WTC11 (cell line): Measurements from ENCODE around the gene ROPN1.

Source experiments
- CTCF ChIP-seq: fragments of 200-600 bp; IDR thresholded peaks from 2 replicates; pipeline ENCODE4 v1.8.0; 2022; ENCODE audit warnings: antibody characterized with exemption
- ERG ChIP-seq: fragments of 250-450 bp; sonication (Bioruptor Pico); IDR thresholded peaks from 2 replicates; pipeline ENCODE4 v1.8.0; 2021; ENCODE audit warnings: mild to moderate bottlenecking
- FOXK1 ChIP-seq: sonication (generic); formaldehyde crosslinking; IDR thresholded peaks from 2 replicates; pipeline ENCODE4 v1.8.0; 2022; ENCODE audit warnings: mild to moderate bottlenecking, moderate library complexity, missing genetic modification reagents
- KAT7 ChIP-seq: sonication (generic); formaldehyde crosslinking; IDR thresholded peaks from 2 replicates; pipeline ENCODE4 v1.8.1; 2023; ENCODE audit warnings: missing genetic modification reagents, mild to moderate bottlenecking, borderline replicate concordance
- MLX ChIP-seq: sonication (generic); formaldehyde crosslinking; IDR thresholded peaks from 2 replicates; pipeline ENCODE4 v1.8.1; 2023; ENCODE audit warnings: mild to moderate bottlenecking, missing genetic modification reagents, moderate library complexity
- NFE2L1 ChIP-seq: sonication (generic); formaldehyde crosslinking; IDR thresholded peaks from 2 replicates; pipeline ENCODE4 v1.8.1; 2023; ENCODE audit warnings: missing genetic modification reagents
- NFYB ChIP-seq: sonication (generic); formaldehyde crosslinking; conservative IDR thresholded peaks from 2 replicates; pipeline ENCODE4 v1.8.0; 2022; ENCODE audit warnings: low read depth, missing genetic modification reagents
- PREB ChIP-seq: sonication (generic); formaldehyde crosslinking; IDR thresholded peaks from 2 replicates; pipeline ENCODE4 v1.8.1; 2022; ENCODE audit warnings: mild to moderate bottlenecking, missing genetic modification reagents, moderate library complexity, borderline replicate concordance
- RORB ChIP-seq: fragments of 250-450 bp; sonication (Bioruptor Pico); IDR thresholded peaks from 2 replicates; pipeline ENCODE4 v1.9.0; 2021; ENCODE audit warnings: mild to moderate bottlenecking
- SP1 ChIP-seq: sonication (generic); formaldehyde crosslinking; conservative IDR thresholded peaks from 2 replicates; pipeline ENCODE4 v1.8.1; 2022; ENCODE audit warnings: missing genetic modification reagents
- ZNF425 ChIP-seq: fragments of 250-450 bp; sonication (Bioruptor Pico); conservative IDR thresholded peaks from 2 replicates; pipeline ENCODE4 v1.9.0; 2021; ENCODE audit warnings: mild to moderate bottlenecking

- TF ChIP-seq CTCF: no peak
- no peak for TF ChIP-seq ERG
- TF ChIP-seq PREB (CRISPR knock-in tag): no peak
- TF ChIP-seq NFE2L1 (CRISPR knock-in tag): no peak
- no peak for TF ChIP-seq KAT7 (CRISPR knock-in tag)
- TF ChIP-seq NFYB (CRISPR knock-in tag): no peak
- no peak for TF ChIP-seq SP1 (CRISPR knock-in tag)
- TF ChIP-seq ZNF425 (CRISPR knock-in tag): no peak
- no peak for TF ChIP-seq FOXK1 (CRISPR knock-in tag)
- TF ChIP-seq MLX (CRISPR knock-in tag): no peak
- TF ChIP-seq RORB: no peak
Observed at GRCh38 chr3:123993818-123994217, 1.9 kb upstream of the ROPN1 start.
